RPMI8226 (cell line): Measurements from ENCODE around the gene TCHHL1.

Experiments used
- DNase-seq: peaks from one replicate; pipeline ENCODE4 v3.0.0-alpha.2; 2015

The TCHHL1 gene

GRCh38 chr1:152036267-152037216 is 52.3 kb downstream of the TCHHL1 start, which contains the start of gene S100A11:
Gene S100A11 (minus strand): TSS chr1:152037004. CDS start chr1:152036915, 89 bp downstream.
- peak; percentile 94 for DNase-seq

GRCh38 chr1:152035539-152036266 is 53.2 kb downstream of the TCHHL1 start:
- DNase-seq = peak; percentile 61

GRCh38 chr1:152034654-152035538 is 54.0 kb downstream of the TCHHL1 start:
- DNase-seq = peak; percentile 77

GRCh38 chr1:152034324-152034653 is 54.6 kb downstream of the TCHHL1 start:
- no peak for DNase-seq
